NCI-H146 treated with DMSO at 0.1 percent for 48 hours (cell line): ENCODE data around the gene PAF1.
A peak's percentile ranks its signal among the peaks of the same experiment; 100 is the strongest.

ENCODE experiments used
- DNase-seq: peaks from one replicate; lab custom pipeline; 2025; ENCODE audit not compliant: unreplicated experiment; lab: John Stamatoyannopoulos, UW

Gene PAF1

GRCh38 chr19:39417463-39418181 is 26.7 kb upstream of the PAF1 start:
- DNase-seq, result no peak

GRCh38 chr19:39416152-39417120 is 25.5 kb upstream of the PAF1 start:
- DNase-seq, result no peak

GRCh38 chr19:39415111-39416046 is 24.5 kb upstream of the PAF1 start:
- DNase-seq, result no peak

- no peak for DNase-seq
Observed at GRCh38 chr19:39413911-39414608, 23.2 kb upstream of the PAF1 start.

- peak; percentile 44 for DNase-seq
Observed at GRCh38 chr19:39413272-39413910, 22.5 kb upstream of the PAF1 start.

GRCh38 chr19:39412867-39413271 is 22.0 kb upstream of the PAF1 start:
- no peak for DNase-seq

GRCh38 chr19:39412100-39412866 is 21.4 kb upstream of the PAF1 start, which contains the start of gene PLEKHG2:
Gene PLEKHG2, plus strand, starts transcription at chr19:39412669. Its CDS starts 1,418 bp downstream, at chr19:39414087.
- peak; percentile 99 for DNase-seq

- DNase-seq, result peak; percentile 96
Observed at GRCh38 chr19:39411832-39412099, 20.9 kb upstream of the PAF1 start.

- DNase-seq, result no peak
Observed at GRCh38 chr19:39411081-39411831, 20.4 kb upstream of the PAF1 start.

- no peak for DNase-seq
Observed at GRCh38 chr19:39410831-39411080, 19.9 kb upstream of the PAF1 start.

GRCh38 chr19:39410017-39410830 is 19.3 kb upstream of the PAF1 start:
- DNase-seq, result no peak

GRCh38 chr19:39409208-39410016 is 18.5 kb upstream of the PAF1 start:
- DNase-seq, result peak; percentile 94

GRCh38 chr19:39408392-39409207 is 17.7 kb upstream of the PAF1 start:
- peak; percentile 61 for DNase-seq

GRCh38 chr19:39407660-39408391 is 16.9 kb upstream of the PAF1 start:
- DNase-seq, result no peak

GRCh38 chr19:39407410-39407659 is 16.4 kb upstream of the PAF1 start:
- no peak for DNase-seq
